Transverse colon (tissue), 4 donors: Measurements from ENCODE around the gene TRPC6. TPM values are rescaled to one million over a fixed set of nuclear protein-coding genes. Genes with fewer than 3 reads are reported as not detected.
A peak's percentile ranks its signal among the peaks of the same experiment; 100 is the strongest.

Source experiments
- DNase-seq: peaks from one replicate; pipeline ENCODE4 v3.0.0-alpha.2; 2019
- H3K27ac ChIP-seq, 4 donors: fragments of 200-600 bp; sonication (generic); 2 replicates each; pipeline ENCODE4 v1.5.1; 2016 to 2018; ENCODE audit warnings: inconsistent platforms in 4 of 4
- H3K27me3 ChIP-seq: fragments of 200-600 bp; sonication (generic); 2 replicates; pipeline ENCODE4 v1.5.1; 2017; ENCODE audit warnings: inconsistent platforms
- H3K36me3 ChIP-seq, 4 donors: fragments of 200-600 bp; sonication (generic); 2 replicates each; pipeline ENCODE4 v1.5.1; 2017 to 2019; ENCODE audit warnings: inconsistent platforms in 4 of 4
- H3K4me1 ChIP-seq, 4 donors: fragments of 200-600 bp; sonication (generic); 2 replicates each; pipeline ENCODE4 v1.5.1; 2017 to 2020; ENCODE audit warnings: inconsistent platforms in 4 of 4
- H3K4me3 ChIP-seq, 4 donors: fragments of 200-600 bp; sonication (generic); 1 replicate in 1 of 4; 2 replicates in 3 of 4; pipeline versions ENCODE4 v1.5.1 to v1.6.1; 2017 to 2019; ENCODE audit warnings: inconsistent platforms in 4 of 4
- H3K9me3 ChIP-seq, 2 donors: fragments of 200-600 bp; sonication (generic); 2 replicates each; pipeline ENCODE4 v1.5.1; 2017 to 2019; ENCODE audit warnings: inconsistent platforms in 2 of 2
- EP300 ChIP-seq: sonication (generic); formaldehyde crosslinking; IDR thresholded peaks from one replicate; pipeline ENCODE4 v1.6.1; 2017; ENCODE audit warnings: antibody characterized with exemption, low read depth
- POLR2A ChIP-seq: fragments of 450-650 bp; IDR thresholded peaks from one replicate; pipeline ENCODE4 v1.6.1; 2016; ENCODE audit warnings: antibody characterized with exemption, mild to moderate bottlenecking, moderate library complexity
- POLR2AphosphoS5 ChIP-seq, 3 donors: sonication (generic); formaldehyde crosslinking; IDR thresholded peaks; one replicate each; pipeline ENCODE4 v1.6.1; 2016; ENCODE audit warnings: antibody characterized with exemption in 3 of 3
- WGBS, 2 donors: methylation state at CpG; one replicate each; pipeline ENCODE4 v1.1.5; 2018; ENCODE audit warnings: low coverage in 1 of 2; 5-methylcytosine and 5-hydroxymethylcytosine counted together
- in situ Hi-C, 4 donors: fragments of 200-750 bp; cut with MboI; loops; one replicate each; pipeline versions ENCODE4 v1.15.0 to v1.15.1; 2017; ENCODE audit warnings: low sequenced_read_pairs in 3 of 4, low pct_ligation_motif_present in 1 of 4, low pct_unique_long_range_greater_than_20kb in 1 of 4
- intact Hi-C: fragments of 100-400 bp; cut with DNase I; formaldehyde crosslinking; loops from one replicate; pipeline ENCODE4 v1.15.1; 2023; ENCODE audit warnings: low total_unique reads
- total RNA-seq, 4 donors: library from RNA; depleted of rRNA; stranded (reverse); fragments of >200 nt; gene quantifications; one replicate each; pipeline ENCODE4 v1.1.0, GENCODE V29; 2016
- TF ChIP-seq, protein P1 (sequence below), 5 experiments: fragments of 200-600 bp in 3 of 5; fragments of 450-650 bp in 2 of 5; sonication (generic) in 3 of 5; IDR thresholded peaks; 1 replicate in 2 of 5; 2 replicates in 3 of 5; pipeline ENCODE4 v1.5.1; 2016 to 2017; ENCODE audit warnings: antibody characterized with exemption in 5 of 5, inconsistent platforms in 3 of 5, mild to moderate bottlenecking in 2 of 5, moderate library complexity in 1 of 5

Gene TRPC6
- total RNA-seq, 4 donors from 2014 or later = 1.4 to 15.9 (median 3.1) TPM; not detected in 1

DNA sequence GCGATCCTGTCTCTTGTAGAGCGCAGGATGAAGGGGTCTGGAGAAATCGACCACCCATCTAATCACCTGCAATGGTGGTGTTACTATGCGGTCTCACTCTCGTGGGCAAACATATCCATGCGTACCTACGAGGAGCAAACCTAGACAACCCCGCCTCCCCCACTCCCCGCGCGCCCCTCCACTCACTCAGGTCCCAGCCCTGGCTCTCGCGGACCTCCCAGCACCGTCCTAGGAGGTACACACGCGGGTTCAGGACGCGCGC, 887 bp downstream of the TRPC6 start:
- Histone ChIP-seq H3K36me3 (no peaks in the 10 kb centered on the region), H3K4me1 (no peaks in the 10 kb centered on the region), H3K27ac (peak overlapping the region; percentile 74 to 85 (median 76)), H3K27me3 (peaks cover 38% of the 10 kb centered on the region), H3K9me3 (no peaks in the 10 kb centered on the region), H3K4me3 (peak overlapping the region; percentile 34 to 55 (median 42))
- in situ Hi-C loops = no loop called here
- no peak for DNase-seq
- 30% methylated on average over 12 of the region's 19 CpGs; no CpG with 5 or more reads in 1 of the 2 donors for WGBS, 2 donors
- no peak for TF ChIP-seq POLR2A
- TF ChIP-seq EP300 = no peak
- no peak for TF ChIP-seq POLR2AphosphoS5 (IDR thresholded peaks at IDR 0.05)
- TF ChIP-seq, protein P1, sequence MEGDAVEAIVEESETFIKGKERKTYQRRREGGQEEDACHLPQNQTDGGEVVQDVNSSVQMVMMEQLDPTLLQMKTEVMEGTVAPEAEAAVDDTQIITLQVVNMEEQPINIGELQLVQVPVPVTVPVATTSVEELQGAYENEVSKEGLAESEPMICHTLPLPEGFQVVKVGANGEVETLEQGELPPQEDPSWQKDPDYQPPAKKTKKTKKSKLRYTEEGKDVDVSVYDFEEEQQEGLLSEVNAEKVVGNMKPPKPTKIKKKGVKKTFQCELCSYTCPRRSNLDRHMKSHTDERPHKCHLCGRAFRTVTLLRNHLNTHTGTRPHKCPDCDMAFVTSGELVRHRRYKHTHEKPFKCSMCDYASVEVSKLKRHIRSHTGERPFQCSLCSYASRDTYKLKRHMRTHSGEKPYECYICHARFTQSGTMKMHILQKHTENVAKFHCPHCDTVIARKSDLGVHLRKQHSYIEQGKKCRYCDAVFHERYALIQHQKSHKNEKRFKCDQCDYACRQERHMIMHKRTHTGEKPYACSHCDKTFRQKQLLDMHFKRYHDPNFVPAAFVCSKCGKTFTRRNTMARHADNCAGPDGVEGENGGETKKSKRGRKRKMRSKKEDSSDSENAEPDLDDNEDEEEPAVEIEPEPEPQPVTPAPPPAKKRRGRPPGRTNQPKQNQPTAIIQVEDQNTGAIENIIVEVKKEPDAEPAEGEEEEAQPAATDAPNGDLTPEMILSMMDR (IDR thresholded peaks at IDR 0.05) = no peak
- intact Hi-C loops = no loop called here

DNA sequence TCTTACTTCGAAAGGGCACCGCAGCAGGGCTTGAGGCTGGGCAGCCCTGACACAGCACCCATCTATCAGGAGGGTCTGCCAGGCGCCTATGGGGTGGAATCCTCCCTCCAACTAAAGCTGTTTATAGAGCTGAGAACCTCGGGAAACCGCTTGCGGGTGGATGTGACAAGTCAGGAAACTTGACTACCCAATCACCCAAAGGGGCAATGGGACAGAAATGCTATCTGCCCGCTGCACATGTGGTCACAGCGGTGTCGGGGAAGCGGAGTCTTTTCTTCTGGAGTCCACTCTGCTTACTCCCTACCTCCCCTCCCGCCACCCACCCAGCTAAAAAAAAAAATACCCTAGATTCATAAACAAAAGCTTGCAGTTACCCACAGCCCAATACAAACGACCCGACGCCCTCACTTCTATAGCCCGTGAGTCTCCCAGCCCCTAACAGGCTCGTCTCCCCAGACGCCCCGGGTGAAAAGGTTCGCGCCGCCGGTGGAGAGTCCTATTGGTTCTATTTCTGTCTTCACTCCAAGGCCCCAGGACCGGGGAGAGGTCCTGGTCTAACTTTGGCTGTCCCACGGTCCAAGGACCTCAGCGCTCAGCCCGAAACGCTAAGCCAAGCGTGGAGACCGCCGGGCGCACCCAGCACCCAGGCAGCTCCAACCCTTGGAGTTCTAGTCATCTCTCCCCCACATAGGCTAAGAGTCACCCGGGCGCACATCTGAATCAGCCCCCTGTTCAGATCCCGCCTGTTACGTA, 1.4 kb downstream of the TRPC6 start:
- Histone ChIP-seq H3K27ac (peak overlapping the region in 3 of 4 donors; percentile 74 to 85 (median 79)), H3K36me3 (no peaks in the 10 kb centered on the region), H3K9me3 (no peaks in the 10 kb centered on the region), H3K27me3 (peaks cover 38% of the 10 kb centered on the region), H3K4me1 (no peaks in the 10 kb centered on the region), H3K4me3 (peak overlapping the region; percentile 34 to 55 (median 42))
- no peak for TF ChIP-seq EP300
- TF ChIP-seq, protein P1 (IDR thresholded peaks at IDR 0.05) = no peak
- intact Hi-C loops (no loop called here), in situ Hi-C loops (no loop called here)
- no peak for DNase-seq
- WGBS, 2 donors = 23% methylated on average over 35 of the region's 35 CpGs; no CpG with 5 or more reads in 1 of the 2 donors

DNA sequence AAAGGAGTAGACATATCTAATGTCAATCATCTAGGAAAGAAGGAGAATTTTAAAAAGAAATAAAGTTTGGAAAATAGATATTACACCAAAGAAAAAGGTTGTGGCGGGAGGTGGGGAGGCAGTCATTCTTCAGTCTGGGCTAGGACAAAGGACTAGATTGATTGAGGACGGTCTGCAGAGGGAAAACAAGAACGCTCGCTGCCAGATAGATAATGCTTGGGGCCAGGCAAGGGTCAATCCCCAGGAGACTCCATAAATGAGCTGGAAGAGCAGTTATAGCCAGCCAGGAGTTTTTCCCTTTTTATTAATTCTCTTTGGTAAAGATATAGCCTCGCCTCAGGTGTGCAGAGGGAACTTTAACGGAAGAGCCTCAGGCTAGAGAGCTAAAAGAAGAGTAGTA, 6.3 kb downstream of the TRPC6 start:
- intact Hi-C loops = no loop called here
- Histone ChIP-seq H3K27me3 (peaks cover 14% of the 10 kb centered on the region), H3K4me1 (no peaks in the 10 kb centered on the region), H3K9me3 (no peaks in the 10 kb centered on the region), H3K27ac (no peak overlapping the region), H3K36me3 (no peaks in the 10 kb centered on the region), H3K4me3 (no peak overlapping the region)
- WGBS, 2 donors = 68 to 86% methylated on average over 3 to 6 of the region's 6 CpGs
- no peak for DNase-seq
- in situ Hi-C loops = no loop called here
- TF ChIP-seq, protein P1 (IDR thresholded peaks at IDR 0.05) = no peak
- TF ChIP-seq POLR2AphosphoS5 (IDR thresholded peaks at IDR 0.05) = no peak
- no peak for TF ChIP-seq EP300
- no peak for TF ChIP-seq POLR2A

DNA sequence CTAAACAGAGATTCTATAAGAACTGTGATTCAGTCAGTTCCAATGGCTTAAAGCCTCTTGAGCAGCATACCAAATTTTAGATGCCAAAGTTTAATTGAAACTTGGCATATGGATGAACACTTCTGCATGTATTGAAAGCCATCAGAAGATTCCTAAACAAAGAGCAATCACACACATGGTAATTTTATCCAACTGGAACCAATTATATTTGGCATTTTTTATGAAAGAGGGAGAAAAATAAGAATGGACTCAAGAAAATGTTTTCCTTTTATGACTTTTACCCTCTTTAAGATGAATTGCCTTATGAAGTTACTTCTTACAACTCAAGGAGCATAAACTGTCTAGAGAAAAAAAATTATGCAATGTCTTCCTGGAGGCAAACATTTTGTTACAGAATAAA, 7.4 kb downstream of the TRPC6 start:
- in situ Hi-C loops = no loop called here

More for the DNA sequence above, 7.4 kb downstream of the TRPC6 start:
- Histone ChIP-seq H3K36me3 (no peaks in the 10 kb centered on the region), H3K4me1 (no peaks in the 10 kb centered on the region), H3K27me3 (peaks cover 6% of the 10 kb centered on the region), H3K9me3 (no peaks in the 10 kb centered on the region), H3K27ac (no peak overlapping the region), H3K4me3 (no peak overlapping the region)
- no peak for DNase-seq
- TF ChIP-seq POLR2A = no peak
- TF ChIP-seq, protein P1 (IDR thresholded peaks at IDR 0.05) = no peak
- TF ChIP-seq EP300 = no peak
- no peak for TF ChIP-seq POLR2AphosphoS5 (IDR thresholded peaks at IDR 0.05)
- intact Hi-C loops = no loop called here
